ENCODE measurements around the gene NNAT.

NNAT gene

DNA sequence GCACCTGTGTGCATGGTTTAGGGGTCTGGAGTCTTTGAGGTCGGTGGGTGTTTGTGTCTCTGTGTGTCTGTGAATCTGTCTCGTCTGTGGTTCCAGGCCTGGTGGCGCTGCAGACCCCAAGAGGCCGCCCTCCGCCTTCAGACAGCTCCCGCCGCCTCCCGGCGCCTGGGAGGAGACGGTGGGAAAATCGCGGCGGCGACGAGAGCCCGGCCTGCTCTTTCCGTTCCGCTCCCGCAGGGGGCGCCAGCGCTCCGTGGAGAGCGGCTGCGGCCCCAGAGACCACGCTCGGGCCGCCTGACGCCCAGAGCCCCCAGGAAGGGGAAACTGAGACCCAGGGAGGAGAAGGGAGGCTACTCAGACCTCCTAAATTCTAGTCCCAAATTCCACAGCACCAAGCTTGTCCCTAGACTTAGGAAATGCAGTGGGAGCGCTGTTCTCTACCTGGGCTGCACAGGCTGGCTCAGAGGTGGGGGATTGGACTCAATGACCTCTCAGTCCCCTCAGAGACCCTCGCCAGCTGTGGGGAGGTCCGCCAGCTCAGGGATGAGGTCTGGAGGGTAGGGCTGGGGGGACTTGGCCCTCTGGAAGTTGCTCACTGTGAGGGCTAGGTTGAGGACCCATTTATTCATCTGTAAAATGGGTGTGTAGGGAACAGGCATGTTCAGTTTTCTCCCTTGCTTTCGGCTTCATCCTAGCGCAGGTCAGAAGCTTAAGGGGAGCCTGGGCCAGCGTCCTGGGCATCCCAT lies 43.5 kb downstream of the NNAT start:
- Histone ChIP-seq H3K4me1 (peaks cover 45% of the 10 kb centered on the region), H3K27me3 (no peaks in the 10 kb centered on the region), H3K4me3 (no peak overlapping the region), H3K27ac (no peak overlapping the region), H3K36me3 (no peaks in the 10 kb centered on the region), H4K20me1 (no peaks in the 10 kb centered on the region), H3K4me2 (peak overlapping the region; percentile 92), H3K9me3 (no peaks in the 10 kb centered on the region), H3K9ac (no peak overlapping the region)
- TF ChIP-seq Cebpa-rat (IDR thresholded peaks at IDR 0.05) = no peak

DNA sequence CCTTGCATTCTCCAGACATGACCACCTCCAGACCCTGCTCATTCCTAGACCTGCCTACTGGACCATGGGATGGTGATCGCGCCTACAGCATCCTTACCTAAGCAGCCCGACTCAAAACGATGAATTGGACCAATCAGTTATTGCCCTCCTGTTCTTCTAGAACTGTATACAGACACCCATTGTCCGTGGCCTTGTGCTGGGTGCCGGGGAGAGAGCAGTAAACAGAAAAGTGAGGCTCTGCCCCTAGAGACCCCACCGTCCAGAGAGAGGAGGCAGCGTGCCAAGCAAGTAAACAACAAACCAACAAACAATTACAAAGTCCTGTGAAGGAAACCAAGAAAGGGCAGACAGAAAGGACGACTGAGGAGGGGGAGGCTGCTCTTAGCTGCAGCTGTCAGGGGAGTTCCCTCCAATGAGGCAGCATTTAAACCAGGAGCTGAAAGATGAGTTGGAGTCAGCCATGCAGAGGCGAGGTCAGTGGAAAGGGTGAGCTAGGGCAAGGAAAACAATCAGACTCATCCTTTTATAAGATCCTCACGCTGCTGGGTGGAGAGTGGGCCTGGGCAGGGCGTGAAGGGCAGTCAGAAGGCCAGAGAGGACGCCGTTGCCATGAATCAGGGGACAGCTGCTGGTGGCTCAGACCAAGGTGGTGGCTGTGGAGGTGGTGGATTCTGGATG lies 44.2 kb downstream of the NNAT start:
- Histone ChIP-seq H3K27me3 (no peaks in the 10 kb centered on the region), H3K4me3 (no peak overlapping the region), H3K9me3 (no peaks in the 10 kb centered on the region), H4K20me1 (no peaks in the 10 kb centered on the region), H3K9ac (no peak overlapping the region), H3K27ac (no peak overlapping the region), H3K4me2 (peak overlapping the region; percentile 92), H3K4me1 (peaks cover 45% of the 10 kb centered on the region), H3K36me3 (no peaks in the 10 kb centered on the region)
- no peak for TF ChIP-seq Cebpa-rat (IDR thresholded peaks at IDR 0.05)

DNA sequence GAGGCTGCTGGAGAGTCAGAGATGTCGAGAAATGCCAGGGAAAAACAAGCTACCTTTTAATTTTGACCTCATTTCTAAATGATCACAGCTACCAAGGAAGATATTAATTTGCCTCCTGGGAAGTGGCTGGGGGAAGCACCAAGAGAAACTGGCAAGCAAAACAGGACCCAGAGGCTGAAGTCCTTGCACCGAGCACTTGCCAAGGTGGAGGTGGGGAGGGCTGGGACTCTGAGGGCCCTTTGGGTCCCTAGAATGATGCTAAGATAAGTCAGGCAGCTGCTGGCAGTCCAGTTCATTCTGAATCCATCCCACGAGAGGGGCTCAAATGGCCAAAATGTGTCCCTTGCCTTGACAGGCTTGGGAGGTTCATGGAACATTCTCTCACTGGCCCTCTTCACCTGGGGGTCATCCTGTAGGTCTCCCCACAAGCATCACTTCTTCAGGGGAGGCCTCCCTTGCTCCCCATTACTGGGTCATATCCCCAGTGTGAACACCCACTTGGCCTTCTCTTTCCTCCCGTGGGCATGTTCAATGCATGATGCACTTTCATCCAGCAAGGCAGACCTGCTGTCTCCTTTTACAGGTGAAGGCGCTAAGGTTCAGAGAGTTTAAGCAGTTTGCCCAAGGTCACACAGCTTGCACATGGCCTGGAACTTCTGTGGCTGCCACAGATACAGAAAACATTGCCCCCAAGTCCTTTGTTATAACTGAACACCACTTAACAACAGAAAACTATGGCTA lies 45.7 kb downstream of the NNAT start:
- Histone ChIP-seq H3K9ac (peak overlapping the region; percentile 65), H3K4me3 (peak overlapping the region; percentile 48), H3K27ac (peak overlapping the region; percentile 75), H3K4me1 (peaks cover 45% of the 10 kb centered on the region), H3K9me3 (no peaks in the 10 kb centered on the region), H3K4me2 (peak overlapping the region; percentile 92), H4K20me1 (no peaks in the 10 kb centered on the region), H3K36me3 (no peaks in the 10 kb centered on the region), H3K27me3 (no peaks in the 10 kb centered on the region)
- no peak for TF ChIP-seq Cebpa-rat (IDR thresholded peaks at IDR 0.05)

DNA sequence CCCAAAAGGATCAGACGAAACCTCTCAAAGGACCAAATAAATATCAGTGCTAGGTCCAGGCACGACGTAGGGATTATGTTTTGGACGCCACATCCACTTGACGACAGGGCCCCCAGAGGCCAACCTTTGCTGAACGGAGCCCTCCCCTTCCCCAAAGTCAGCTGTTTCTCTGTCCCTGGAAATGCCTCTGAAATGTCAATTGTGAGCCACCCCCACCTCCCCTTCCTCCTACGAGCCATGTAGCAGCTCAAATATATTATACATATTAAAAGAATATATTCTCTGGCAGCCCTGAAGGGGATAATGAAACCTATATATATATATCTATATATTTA lies 46.2 kb downstream of the NNAT start:
- peak overlapping the region; percentile 48 for H3K4me3 ChIP-seq
- H3K9ac ChIP-seq = peak overlapping the region; percentile 65
- peaks cover 45% of the 10 kb centered on the region for H3K4me1 ChIP-seq
- H3K9me3 ChIP-seq = no peaks in the 10 kb centered on the region
- TF ChIP-seq Cebpa-rat (IDR thresholded peaks at IDR 0.05) = no peak
- no peaks in the 10 kb centered on the region for H4K20me1 ChIP-seq
- no peaks in the 10 kb centered on the region for H3K27me3 ChIP-seq
- H3K27ac ChIP-seq = peak overlapping the region; percentile 75
- H3K4me2 ChIP-seq = peak overlapping the region; percentile 92
- no peaks in the 10 kb centered on the region for H3K36me3 ChIP-seq

DNA sequence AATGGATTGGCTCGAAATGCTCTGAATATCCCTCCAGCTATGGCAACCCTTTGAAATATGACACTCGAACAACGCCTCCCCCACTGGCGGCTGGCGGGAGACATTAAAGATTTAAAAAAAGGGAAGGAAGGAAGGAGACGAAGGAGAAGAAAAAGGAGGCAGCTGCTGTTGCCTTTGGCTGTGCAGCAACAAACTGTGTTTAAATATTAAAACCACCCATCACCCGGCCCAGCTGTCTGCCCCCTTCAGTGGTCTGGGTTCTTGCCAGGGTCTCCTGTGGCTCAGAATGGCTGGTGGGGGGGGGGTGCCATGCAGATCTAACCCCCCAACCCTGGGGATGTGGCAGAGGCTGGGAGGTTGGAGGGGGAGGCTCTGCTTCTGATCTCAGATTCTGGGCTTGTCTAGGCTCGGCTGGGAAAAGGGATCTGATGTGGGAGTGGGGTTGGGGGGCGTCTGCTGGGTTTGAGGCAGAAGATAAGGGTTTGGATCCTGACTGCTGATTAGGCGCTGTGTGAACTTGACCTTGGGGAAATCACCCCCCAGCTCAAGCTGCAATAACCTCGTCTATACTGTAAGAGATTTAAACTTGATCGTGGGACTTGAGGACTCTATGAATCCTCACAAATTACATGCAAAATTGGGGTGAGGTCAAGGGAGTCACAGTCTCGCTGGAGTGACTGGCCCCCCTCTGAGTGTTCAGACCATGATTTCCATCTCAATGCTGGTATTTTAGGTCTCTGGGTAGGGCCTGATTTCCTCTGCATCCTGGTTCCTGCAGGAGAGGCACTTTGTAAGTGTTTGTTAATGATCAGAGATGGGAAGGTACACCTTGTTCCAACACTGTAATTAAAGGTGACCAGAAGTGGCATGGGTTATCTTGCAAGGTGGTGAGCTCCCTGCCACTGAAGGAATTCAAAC lies 46.9 kb downstream of the NNAT start:
- Histone ChIP-seq H3K4me3 (peak overlapping the region; percentile 48), H3K4me1 (peaks cover 45% of the 10 kb centered on the region), H3K9ac (peak overlapping the region; percentile 65; the same call in 1 of the 2 replicates), H3K36me3 (no peaks in the 10 kb centered on the region), H3K4me2 (peak overlapping the region; percentile 92), H3K27me3 (no peaks in the 10 kb centered on the region), H3K9me3 (no peaks in the 10 kb centered on the region), H3K27ac (peak overlapping the region; percentile 75; the same call in 1 of the 2 replicates), H4K20me1 (no peaks in the 10 kb centered on the region)
- no peak for TF ChIP-seq Cebpa-rat (IDR thresholded peaks at IDR 0.05)

DNA sequence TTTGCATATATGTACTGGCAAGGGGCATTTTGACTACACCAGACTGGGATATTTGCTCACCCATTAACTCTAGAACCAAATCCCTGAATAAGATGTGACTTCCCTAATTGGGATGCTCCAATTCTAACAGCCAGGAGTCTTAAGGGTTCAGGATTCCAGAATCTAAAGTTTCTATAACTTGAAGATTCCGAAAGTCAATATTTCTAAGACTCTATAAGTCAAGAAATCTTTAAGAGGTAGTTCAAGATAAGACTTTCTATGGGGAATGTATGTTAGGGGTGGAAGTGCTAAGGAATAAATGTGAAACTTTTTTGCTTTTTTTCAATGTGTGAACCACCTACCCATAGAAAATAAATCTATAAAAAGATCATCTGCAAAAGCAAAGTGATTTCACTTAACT lies 49.4 kb downstream of the NNAT start:
- H3K4me1 ChIP-seq = peaks cover 35% of the 10 kb centered on the region
- no peak overlapping the region for H3K27ac ChIP-seq
- H3K4me2 ChIP-seq = no peak overlapping the region
- peaks cover 15% of the 10 kb centered on the region; the same call in 1 of the 2 replicates for H4K20me1 ChIP-seq
- H3K9ac ChIP-seq = no peak overlapping the region
- no peak for TF ChIP-seq Cebpa-rat (IDR thresholded peaks at IDR 0.05)
- H3K9me3 ChIP-seq = no peaks in the 10 kb centered on the region
- no peak overlapping the region for H3K4me3 ChIP-seq
- no peaks in the 10 kb centered on the region for H3K36me3 ChIP-seq
- no peaks in the 10 kb centered on the region for H3K27me3 ChIP-seq

DNA sequence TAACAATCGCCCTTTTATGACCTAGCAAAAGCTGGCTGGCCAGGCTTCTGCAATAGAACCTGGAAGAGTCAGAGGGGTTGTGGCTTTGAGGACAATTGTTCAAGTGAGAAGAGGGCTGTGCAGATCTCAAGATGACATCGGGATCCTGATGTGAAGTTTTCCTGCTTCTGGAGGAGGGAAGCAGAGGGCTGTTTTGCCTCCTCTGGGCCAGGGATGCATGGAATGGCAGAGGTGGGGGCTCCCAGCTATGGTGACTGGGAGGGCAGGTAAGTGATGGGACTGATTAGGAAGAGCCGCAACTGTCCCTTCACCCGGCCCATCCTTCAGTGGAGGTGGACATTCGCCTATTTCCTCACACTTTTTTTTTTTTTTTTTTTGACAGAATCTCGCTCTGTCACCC lies 50.0 kb downstream of the NNAT start:
- H3K9me3 ChIP-seq = no peaks in the 10 kb centered on the region
- no peaks in the 10 kb centered on the region for H3K27me3 ChIP-seq
- H3K4me3 ChIP-seq = no peak overlapping the region
- no peak overlapping the region for H3K4me2 ChIP-seq
- no peak overlapping the region for H3K9ac ChIP-seq
- no peak overlapping the region for H3K27ac ChIP-seq
- H3K36me3 ChIP-seq = no peaks in the 10 kb centered on the region
- peaks cover 35% of the 10 kb centered on the region for H3K4me1 ChIP-seq
- no peak for TF ChIP-seq Cebpa-rat (IDR thresholded peaks at IDR 0.05)
- peaks cover 19% of the 10 kb centered on the region for H4K20me1 ChIP-seq

All from BLaER1 (cell line).